Progenitor cell of endocrine pancreas (in vitro differentiated cells): Measurements from ENCODE around the gene RPL29. TPM values are rescaled to one million over a fixed set of nuclear protein-coding genes. Genes with fewer than 3 reads are reported as not detected.

ENCODE experiments used
- DNase-seq: peaks from one replicate; pipeline ENCODE4 v3.0.0; 2021; ENCODE audit warnings: low spot score; ENCODE audit not compliant: unreplicated experiment
- H3K27ac Mint-ChIP-seq: 2 replicates; pipeline ENCODE4 v1.8.0; 2021; ENCODE audit warnings: mild to moderate bottlenecking, moderate library complexity, mixed read lengths
- H3K27me3 Mint-ChIP-seq: 2 replicates; pipeline ENCODE4 v1.8.0; 2021; ENCODE audit warnings: mixed read lengths
- H3K36me3 Mint-ChIP-seq: 2 replicates; pipeline ENCODE4 v1.8.0; 2022; ENCODE audit warnings: mixed read lengths; ENCODE audit not compliant: insufficient read depth
- H3K4me1 Mint-ChIP-seq: 2 replicates; pipeline ENCODE4 v1.8.0; 2021; ENCODE audit warnings: low read depth, mixed read lengths
- H3K4me3 Mint-ChIP-seq: 2 replicates; pipeline ENCODE4 v1.8.0; 2021; ENCODE audit warnings: low read depth, mild to moderate bottlenecking, moderate library complexity, mixed read lengths
- H3K9me3 Mint-ChIP-seq: 2 replicates; pipeline ENCODE4 v1.8.0; 2021; ENCODE audit warnings: low read depth, mixed read lengths
- total RNA-seq: library from RNA; stranded (reverse); gene quantifications from 2 replicates; pipeline ENCODE4 v1.2.1, GENCODE V29; 2021
- TF ChIP-seq, protein P1 (sequence below): fragments of 200-600 bp; sonication (generic); IDR thresholded peaks from one replicate; pipeline ENCODE4 v1.5.0; 2021; ENCODE audit warnings: antibody characterized with exemption, mild to moderate bottlenecking; ENCODE audit not compliant: unreplicated experiment

RPL29 gene
- total RNA-seq, 1 donor from 2014 or later, result 1,236 TPM

DNA sequence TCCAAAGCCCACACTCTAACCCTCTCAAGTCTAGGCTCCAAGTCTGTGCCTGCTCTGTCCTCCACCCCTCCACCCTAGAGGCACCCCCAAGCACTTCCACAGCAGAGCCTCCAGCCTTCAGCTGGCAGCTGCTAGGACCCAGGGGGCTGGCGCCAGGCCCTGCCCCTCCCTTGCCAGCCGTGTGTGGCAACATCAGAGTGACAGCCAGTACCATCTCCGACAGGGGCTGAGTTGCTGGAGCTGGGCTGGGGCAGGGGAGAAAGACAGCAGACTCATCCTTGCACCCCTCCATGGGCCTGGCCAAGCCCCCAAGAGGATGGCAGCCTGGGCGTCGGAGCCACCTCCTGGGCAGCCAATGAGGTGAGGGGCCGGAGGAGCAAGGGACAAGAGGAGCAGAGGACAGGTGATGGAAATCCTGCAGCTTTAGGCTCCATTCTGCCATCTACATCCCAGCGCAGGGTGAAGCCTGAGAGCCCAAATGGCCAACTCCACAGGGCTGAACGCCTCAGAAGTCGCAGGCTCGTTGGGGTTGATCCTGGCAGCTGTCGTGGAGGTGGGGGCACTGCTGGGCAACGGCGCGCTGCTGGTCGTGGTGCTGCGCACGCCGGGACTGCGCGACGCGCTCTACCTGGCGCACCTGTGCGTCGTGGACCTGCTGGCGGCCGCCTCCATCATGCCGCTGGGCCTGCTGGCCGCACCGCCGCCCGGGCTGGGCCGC, 40.4 kb downstream of the RPL29 start, which contains the start of gene GPR62:
Gene GPR62 (plus strand): TSS at position 207 of the 718 bp plus-strand sequence. CDS start 272 bp downstream, at position 479.
- Mint-ChIP-seq H3K27ac (no peak within 1 kb of the TSS), H3K4me1 (no peaks in the 10 kb centered on the region), H3K4me3 (no peak within 1 kb of the TSS), H3K9me3 (no peaks in the 10 kb centered on the region), H3K27me3 (peaks cover 40% of the 10 kb centered on the region), H3K36me3 (peaks cover 3% of the 10 kb centered on the region)
- DNase-seq, result no peak
- TF ChIP-seq, protein P1, sequence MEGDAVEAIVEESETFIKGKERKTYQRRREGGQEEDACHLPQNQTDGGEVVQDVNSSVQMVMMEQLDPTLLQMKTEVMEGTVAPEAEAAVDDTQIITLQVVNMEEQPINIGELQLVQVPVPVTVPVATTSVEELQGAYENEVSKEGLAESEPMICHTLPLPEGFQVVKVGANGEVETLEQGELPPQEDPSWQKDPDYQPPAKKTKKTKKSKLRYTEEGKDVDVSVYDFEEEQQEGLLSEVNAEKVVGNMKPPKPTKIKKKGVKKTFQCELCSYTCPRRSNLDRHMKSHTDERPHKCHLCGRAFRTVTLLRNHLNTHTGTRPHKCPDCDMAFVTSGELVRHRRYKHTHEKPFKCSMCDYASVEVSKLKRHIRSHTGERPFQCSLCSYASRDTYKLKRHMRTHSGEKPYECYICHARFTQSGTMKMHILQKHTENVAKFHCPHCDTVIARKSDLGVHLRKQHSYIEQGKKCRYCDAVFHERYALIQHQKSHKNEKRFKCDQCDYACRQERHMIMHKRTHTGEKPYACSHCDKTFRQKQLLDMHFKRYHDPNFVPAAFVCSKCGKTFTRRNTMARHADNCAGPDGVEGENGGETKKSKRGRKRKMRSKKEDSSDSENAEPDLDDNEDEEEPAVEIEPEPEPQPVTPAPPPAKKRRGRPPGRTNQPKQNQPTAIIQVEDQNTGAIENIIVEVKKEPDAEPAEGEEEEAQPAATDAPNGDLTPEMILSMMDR, result no peak

DNA sequence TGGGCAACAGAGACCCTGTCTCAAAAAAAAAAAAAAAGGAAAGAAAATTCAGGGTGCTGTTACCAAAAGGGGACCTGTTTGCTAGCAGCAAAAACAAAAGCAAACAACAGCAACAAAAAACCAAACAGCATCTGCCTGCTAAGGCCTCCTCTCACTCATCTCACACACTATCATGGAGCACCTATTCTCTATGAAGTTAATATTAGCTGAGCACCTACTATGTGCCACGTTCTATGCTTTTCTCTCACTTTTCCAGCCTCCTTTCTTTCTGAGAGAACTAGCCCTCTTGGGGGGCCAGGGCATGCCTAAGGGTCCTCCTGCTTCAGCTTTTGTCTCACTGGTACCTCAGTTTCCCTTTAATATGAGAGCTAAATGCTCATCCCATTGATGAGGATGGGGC, 41.0 kb downstream of the RPL29 start:
- H3K36me3 Mint-ChIP-seq, result peaks cover 3% of the 10 kb centered on the region
- H3K4me1 Mint-ChIP-seq, result no peaks in the 10 kb centered on the region
- H3K27me3 Mint-ChIP-seq, result peaks cover 43% of the 10 kb centered on the region
- no peak overlapping the region for H3K4me3 Mint-ChIP-seq
- no peak overlapping the region for H3K27ac Mint-ChIP-seq
- TF ChIP-seq, protein P1, result no peak
- DNase-seq, result no peak
- no peaks in the 10 kb centered on the region for H3K9me3 Mint-ChIP-seq

DNA sequence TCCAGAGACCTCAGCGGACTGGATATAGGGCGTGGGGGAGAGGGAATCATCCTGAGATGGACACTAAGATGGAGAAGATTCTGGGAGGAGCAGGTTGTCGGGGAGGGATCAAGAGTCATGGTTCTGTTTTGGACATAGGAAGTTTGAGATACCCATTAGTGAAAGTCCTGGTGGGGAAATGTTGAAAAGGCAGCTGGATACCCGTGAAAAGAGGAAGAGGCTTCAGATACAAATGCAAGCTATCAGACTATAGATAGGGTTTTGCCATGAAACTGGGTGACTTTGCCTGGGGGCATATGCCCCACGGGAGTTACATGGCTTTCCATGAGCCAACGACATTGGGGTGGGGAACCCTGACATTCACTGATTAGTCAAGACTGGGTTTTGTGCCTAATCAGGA, 41.6 kb downstream of the RPL29 start:
- Mint-ChIP-seq H3K36me3 (peaks cover 3% of the 10 kb centered on the region), H3K4me1 (no peaks in the 10 kb centered on the region), H3K27ac (no peak overlapping the region), H3K27me3 (peaks cover 43% of the 10 kb centered on the region), H3K9me3 (no peaks in the 10 kb centered on the region), H3K4me3 (no peak overlapping the region)
- TF ChIP-seq, protein P1, result no peak
- no peak for DNase-seq

DNA sequence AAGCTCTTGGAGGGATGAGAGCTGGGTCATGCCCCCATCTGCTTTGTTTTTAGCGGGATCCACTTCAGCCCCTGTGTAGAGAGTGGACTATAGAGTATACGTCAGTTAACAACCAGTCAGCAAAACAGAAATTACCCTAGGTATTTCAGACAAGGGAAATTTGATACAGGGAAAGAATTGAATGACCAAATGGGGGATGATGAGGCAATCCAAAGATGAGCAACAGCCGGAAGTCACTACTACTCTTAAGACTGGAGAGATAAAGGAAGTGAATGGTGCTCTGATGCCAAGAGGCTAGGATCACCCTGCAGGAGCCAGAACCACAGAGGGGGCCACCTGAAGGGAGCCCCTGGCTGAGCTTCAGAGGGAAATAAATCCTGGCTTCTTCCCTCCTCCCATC, 42.2 kb downstream of the RPL29 start:
- Mint-ChIP-seq H3K4me1 (no peaks in the 10 kb centered on the region), H3K27me3 (peaks cover 43% of the 10 kb centered on the region)

DNA sequence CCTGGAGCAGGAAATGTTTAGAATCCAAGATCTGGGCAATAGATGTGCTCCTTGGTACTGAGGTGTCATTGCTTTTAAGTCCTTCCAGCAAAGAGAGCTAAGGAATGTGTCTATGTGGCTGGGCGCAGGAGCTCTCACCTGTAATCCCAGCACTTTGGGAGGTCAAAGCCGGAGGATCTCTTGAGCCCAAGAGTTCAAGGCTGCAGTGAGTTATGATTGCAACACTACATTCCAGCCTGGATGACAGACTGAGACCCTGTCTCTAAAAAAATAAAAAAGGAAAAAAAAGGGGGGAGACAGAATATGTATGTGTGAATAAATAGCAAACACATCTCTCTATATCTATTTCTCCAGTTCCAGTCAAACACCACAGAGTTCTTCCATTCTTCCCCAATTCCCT, 44.8 kb downstream of the RPL29 start:
- Mint-ChIP-seq H3K4me1 (no peaks in the 10 kb centered on the region), H3K4me3 (no peak overlapping the region), H3K9me3 (no peaks in the 10 kb centered on the region), H3K27ac (no peak overlapping the region), H3K36me3 (no peaks in the 10 kb centered on the region), H3K27me3 (peaks cover 43% of the 10 kb centered on the region)
- no peak for DNase-seq
- TF ChIP-seq, protein P1, result no peak

More for the DNA sequence above, 42.2 kb downstream of the RPL29 start:
- peaks cover 3% of the 10 kb centered on the region for H3K36me3 Mint-ChIP-seq
- no peak overlapping the region for H3K4me3 Mint-ChIP-seq
- no peaks in the 10 kb centered on the region for H3K9me3 Mint-ChIP-seq
- no peak for DNase-seq
- H3K27ac Mint-ChIP-seq, result no peak overlapping the region
- TF ChIP-seq, protein P1, result no peak
